Fibroblast of lung (primary cell): ENCODE results near the gene OR4D11. TPM values are rescaled to one million over a fixed set of nuclear protein-coding genes. Genes with fewer than 3 reads are reported as not detected.

Source experiments
- DNase-seq, 2 donors: peaks; one replicate each; pipeline versions ENCODE4 v3.0.0 to v3.0.0-alpha.2; 2010; ENCODE audit warnings: low read depth in 2 of 2
- H2AFZ ChIP-seq: 2 replicates; pipeline ENCODE4 v1.5.1; 2012; ENCODE audit warnings: low read length, control low read depth, inconsistent platforms
- H3K27ac ChIP-seq: 2 replicates; pipeline ENCODE4 v1.5.1; 2011; ENCODE audit warnings: low read length, control low read depth; ENCODE audit not compliant: insufficient read depth
- H3K27me3 ChIP-seq: 2 replicates; pipeline ENCODE4 v1.5.1; 2011; ENCODE audit warnings: mild to moderate bottlenecking, low read length; ENCODE audit not compliant: control insufficient read depth, insufficient read depth
- H3K36me3 ChIP-seq: 2 replicates; pipeline ENCODE4 v1.5.1; 2011; ENCODE audit warnings: low read length; ENCODE audit not compliant: control insufficient read depth, insufficient read depth
- H3K4me1 ChIP-seq: 2 replicates; pipeline ENCODE4 v1.5.1; 2011; ENCODE audit warnings: low read length; ENCODE audit not compliant: control insufficient read depth, insufficient read depth; ENCODE audit errors: extremely low read depth
- H3K4me2 ChIP-seq: 2 replicates; pipeline ENCODE4 v1.5.1; 2011; ENCODE audit warnings: low read length, control low read depth; ENCODE audit not compliant: insufficient read depth; ENCODE audit errors: extremely low read depth
- H3K4me3 ChIP-seq, 4 experiments: fragments of 200-600 bp in 1 of 4; sonication (generic) in 1 of 4; replicated peaks in 1 of 4; 2 replicates each; pipeline ENCODE4 v1.5.1; 2011 to 2016; ENCODE audit warnings: low read length in 4 of 4, low read depth in 3 of 4, mild to moderate bottlenecking in 3 of 4, control low read depth in 2 of 4, inconsistent platforms in 1 of 4, mixed read lengths in 1 of 4; ENCODE audit not compliant: insufficient read depth in 1 of 4; ENCODE audit errors: control extremely low read depth in 1 of 4
- H3K79me2 ChIP-seq: 2 replicates; pipeline ENCODE4 v1.5.1; 2012; ENCODE audit warnings: mild to moderate bottlenecking, low read length, inconsistent platforms; ENCODE audit not compliant: control insufficient read depth, insufficient read depth
- H3K9ac ChIP-seq: 2 replicates; pipeline ENCODE4 v1.5.1; 2011; ENCODE audit warnings: mild to moderate bottlenecking, low read length, control low read depth; ENCODE audit not compliant: insufficient read depth
- H3K9me3 ChIP-seq: 2 replicates; pipeline ENCODE4 v1.5.1; 2012; ENCODE audit warnings: low read depth, low read length; ENCODE audit not compliant: control insufficient read depth, insufficient read depth
- H4K20me1 ChIP-seq: 2 replicates; pipeline ENCODE4 v1.5.1; 2011; ENCODE audit warnings: low read length; ENCODE audit not compliant: control insufficient read depth, insufficient read depth; ENCODE audit errors: extremely low read depth
- EZH2 ChIP-seq: IDR thresholded peaks from 2 replicates; pipeline ENCODE4 v1.5.1; 2012; ENCODE audit warnings: low read length, control low read depth, mild to moderate bottlenecking; ENCODE audit errors: missing control alignments
- polyA minus RNA-seq: library from RNA; depleted of rRNA, polyadenylated mRNA; stranded (reverse); fragments of >200 nt; gene quantifications from 2 replicates; pipeline ENCODE4 v1.2.3, GENCODE V29; 2011; ENCODE audit warnings: low replicate concordance
- polyA plus RNA-seq, 2 donors: library from polyadenylated mRNA; depleted of rRNA in 1 of 2; stranded (reverse) in 1 of 2; unstranded in 1 of 2; fragments of >200 nt; gene quantifications; 2 replicates each; pipeline ENCODE4 v1.2.1, GENCODE V29; 2011 to 2012; ENCODE audit warnings: missing spikeins in 1 of 2
- total RNA-seq: library from RNA; depleted of rRNA; stranded (reverse); fragments of >200 nt; gene quantifications from 2 replicates; pipeline ENCODE4 v1.2.1, GENCODE V29; 2014
- TF ChIP-seq, protein P1 (sequence below), 2 donors: IDR thresholded peaks in 1 of 2; conservative IDR thresholded peaks in 1 of 2; 1 replicate in 1 of 2; 2 replicates in 1 of 2; pipeline ENCODE4 v1.5.1; 2011 to 2012; ENCODE audit warnings: low read length in 2 of 2, control low read depth in 1 of 2, inconsistent platforms in 1 of 2, low read depth in 1 of 2, mild to moderate bottlenecking in 1 of 2

OR4D11 gene
- total RNA-seq = not detected in 2 replicates
- polyA plus RNA-seq = not detected in 2 replicates
- not detected in 2 replicates for polyA plus RNA-seq (2012)
- polyA minus RNA-seq = not detected in 2 replicates

DNA sequence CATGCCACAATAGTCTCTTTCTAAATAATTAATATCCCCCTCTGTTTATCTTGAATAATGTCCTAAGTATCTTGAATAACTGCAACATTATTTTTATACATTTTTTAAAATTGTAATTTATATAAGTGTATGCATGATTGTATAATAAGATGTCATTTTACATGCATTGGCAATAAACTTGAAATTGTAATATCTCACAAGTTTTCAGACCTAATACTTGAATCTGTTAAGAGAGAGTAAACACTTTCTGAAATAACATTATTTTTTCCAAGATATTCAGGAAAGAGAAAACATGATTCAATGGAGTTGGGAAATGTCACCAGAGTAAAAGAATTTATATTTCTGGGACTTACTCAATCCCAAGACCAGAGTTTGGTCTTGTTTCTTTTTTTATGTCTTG, at the start of gene OR4D11:
OR4D11 (plus strand) TSS at position 301 of the 400 bp plus-strand sequence; CDS start at position 301, 0 bp downstream.
- H2AFZ ChIP-seq = no peak within 1 kb of the TSS
- no peak for DNase-seq
- H4K20me1 ChIP-seq = no peaks in the 10 kb centered on the region
- no peak within 1 kb of the TSS for H3K4me3 ChIP-seq
- H3K27me3 ChIP-seq = no peaks in the 10 kb centered on the region
- no peak within 1 kb of the TSS for H3K4me2 ChIP-seq
- H3K79me2 ChIP-seq = no peaks in the 10 kb centered on the region
- H3K9ac ChIP-seq = no peak within 1 kb of the TSS
- no peaks in the 10 kb centered on the region for H3K4me1 ChIP-seq
- no peaks in the 10 kb centered on the region for H3K9me3 ChIP-seq
- H3K27ac ChIP-seq = no peak within 1 kb of the TSS
- TF ChIP-seq, protein P1, sequence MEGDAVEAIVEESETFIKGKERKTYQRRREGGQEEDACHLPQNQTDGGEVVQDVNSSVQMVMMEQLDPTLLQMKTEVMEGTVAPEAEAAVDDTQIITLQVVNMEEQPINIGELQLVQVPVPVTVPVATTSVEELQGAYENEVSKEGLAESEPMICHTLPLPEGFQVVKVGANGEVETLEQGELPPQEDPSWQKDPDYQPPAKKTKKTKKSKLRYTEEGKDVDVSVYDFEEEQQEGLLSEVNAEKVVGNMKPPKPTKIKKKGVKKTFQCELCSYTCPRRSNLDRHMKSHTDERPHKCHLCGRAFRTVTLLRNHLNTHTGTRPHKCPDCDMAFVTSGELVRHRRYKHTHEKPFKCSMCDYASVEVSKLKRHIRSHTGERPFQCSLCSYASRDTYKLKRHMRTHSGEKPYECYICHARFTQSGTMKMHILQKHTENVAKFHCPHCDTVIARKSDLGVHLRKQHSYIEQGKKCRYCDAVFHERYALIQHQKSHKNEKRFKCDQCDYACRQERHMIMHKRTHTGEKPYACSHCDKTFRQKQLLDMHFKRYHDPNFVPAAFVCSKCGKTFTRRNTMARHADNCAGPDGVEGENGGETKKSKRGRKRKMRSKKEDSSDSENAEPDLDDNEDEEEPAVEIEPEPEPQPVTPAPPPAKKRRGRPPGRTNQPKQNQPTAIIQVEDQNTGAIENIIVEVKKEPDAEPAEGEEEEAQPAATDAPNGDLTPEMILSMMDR (conservative IDR thresholded peaks at IDR 0.05 in 1 of 2, IDR thresholded peaks at IDR 0.05 in 1 of 2; ENCODE audit: low read depth in 1 of 2, low read length in 2 of 2) = no peak
- no peak for TF ChIP-seq EZH2
- H3K36me3 ChIP-seq = no peaks in the 10 kb centered on the region

DNA sequence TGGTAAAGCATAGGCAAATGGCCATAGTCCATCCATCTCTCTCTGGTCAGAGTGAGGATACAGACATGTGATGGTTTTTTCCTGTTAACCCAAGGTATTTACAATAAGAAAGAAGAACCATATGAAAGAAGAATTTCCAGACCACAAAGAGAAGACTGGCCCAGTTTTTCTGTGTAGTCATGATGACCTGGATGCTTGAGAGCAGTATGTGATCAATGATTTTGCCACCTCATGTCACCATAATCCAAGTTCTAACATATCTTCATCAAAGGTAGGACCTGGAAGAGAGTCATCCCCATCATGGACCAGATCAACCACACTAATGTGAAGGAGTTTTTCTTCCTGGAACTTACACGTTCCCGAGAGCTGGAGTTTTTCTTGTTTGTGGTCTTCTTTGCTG, 46.7 kb upstream of the OR4D11 start, which contains the start of gene OR4D6:
OR4D6 (plus strand) TSS at position 301 of the 400 bp plus-strand sequence; CDS start at position 301, 0 bp downstream.
- Histone ChIP-seq H3K9me3 (no peaks in the 10 kb centered on the region), H3K4me1 (no peaks in the 10 kb centered on the region), H3K36me3 (no peaks in the 10 kb centered on the region), H3K27ac (no peak within 1 kb of the TSS), H4K20me1 (no peaks in the 10 kb centered on the region), H3K4me2 (no peak within 1 kb of the TSS), H3K27me3 (no peaks in the 10 kb centered on the region), H2AFZ (no peak within 1 kb of the TSS), H3K4me3 (no peak within 1 kb of the TSS), H3K79me2 (no peaks in the 10 kb centered on the region), H3K9ac (no peak within 1 kb of the TSS)
- DNase-seq = no peak
- TF ChIP-seq EZH2 = no peak
- TF ChIP-seq, protein P1 (conservative IDR thresholded peaks at IDR 0.05 in 1 of 2, IDR thresholded peaks at IDR 0.05 in 1 of 2; ENCODE audit: low read depth in 1 of 2, low read length in 2 of 2) = no peak

DNA sequence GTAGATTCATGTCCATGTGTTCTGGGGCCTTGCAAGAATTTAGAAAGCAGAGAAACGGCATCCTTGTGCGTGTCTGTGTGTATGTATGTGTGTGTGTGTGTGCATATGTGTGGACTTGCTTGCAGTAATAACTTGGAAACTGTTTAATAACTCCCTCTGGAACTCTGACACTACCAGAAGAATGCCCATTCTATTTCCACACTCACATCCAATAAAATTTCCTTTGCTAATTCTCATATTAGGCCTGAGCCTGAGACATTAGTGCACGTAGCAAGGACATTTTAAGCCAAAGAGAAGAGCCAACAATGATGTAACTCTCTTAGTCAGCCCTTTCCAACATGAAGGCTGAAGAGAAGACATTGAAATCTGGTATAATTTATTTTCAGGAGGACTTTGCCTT, 43.5 kb upstream of the OR4D11 start:
- H3K9me3 ChIP-seq = no peaks in the 10 kb centered on the region
- no peaks in the 10 kb centered on the region for H3K27me3 ChIP-seq
- no peak overlapping the region for H3K4me2 ChIP-seq
- no peak for DNase-seq
- TF ChIP-seq EZH2 = no peak
- TF ChIP-seq, protein P1 (conservative IDR thresholded peaks at IDR 0.05 in 1 of 2, IDR thresholded peaks at IDR 0.05 in 1 of 2; ENCODE audit: low read depth in 1 of 2, low read length in 2 of 2) = no peak
- H3K9ac ChIP-seq = no peak overlapping the region
- H3K27ac ChIP-seq = no peak overlapping the region
- no peaks in the 10 kb centered on the region for H3K4me1 ChIP-seq
- no peaks in the 10 kb centered on the region for H4K20me1 ChIP-seq
- no peaks in the 10 kb centered on the region for H3K36me3 ChIP-seq
- no peaks in the 10 kb centered on the region for H3K79me2 ChIP-seq
- no peak overlapping the region for H2AFZ ChIP-seq
- H3K4me3 ChIP-seq = no peak overlapping the region
